HEK293T (cell line): Measurements from ENCODE around the gene MAPK13.

Source experiments
- BHLHE40 ChIP-seq: fragments of 450-650 bp; IDR thresholded peaks from 2 replicates; pipeline ENCODE4 v1.6.1; 2016; ENCODE audit warnings: mild to moderate bottlenecking, moderate library complexity, borderline replicate concordance
- CTBP1 ChIP-seq: fragments of 450-650 bp; IDR thresholded peaks from 2 replicates; pipeline ENCODE4 v1.6.1; 2016; ENCODE audit warnings: borderline replicate concordance
- ELF4 ChIP-seq: fragments of 450-650 bp; IDR thresholded peaks from 2 replicates; pipeline ENCODE4 v1.6.1; 2017; ENCODE audit warnings: antibody characterized with exemption
- FOXA1 ChIP-seq: fragments of 450-650 bp; IDR thresholded peaks from 2 replicates; pipeline ENCODE4 v1.6.1; 2016; ENCODE audit warnings: mild to moderate bottlenecking
- FOXK2 ChIP-seq: fragments of 450-650 bp; IDR thresholded peaks from 2 replicates; pipeline ENCODE4 v1.6.1; 2016; ENCODE audit warnings: mild to moderate bottlenecking
- FOXM1 ChIP-seq: fragments of 450-650 bp; IDR thresholded peaks from 2 replicates; pipeline ENCODE4 v1.6.1; 2017; ENCODE audit warnings: mild to moderate bottlenecking, borderline replicate concordance
- HDGF ChIP-seq: fragments of 450-650 bp; IDR thresholded peaks from 2 replicates; pipeline ENCODE4 v1.6.1; 2017; ENCODE audit warnings: antibody characterized with exemption, borderline replicate concordance
- NFRKB ChIP-seq: fragments of 450-650 bp; IDR thresholded peaks from 2 replicates; pipeline ENCODE4 v1.6.1; 2016; ENCODE audit warnings: mild to moderate bottlenecking, moderate library complexity
- SP1 ChIP-seq: fragments of 450-650 bp; IDR thresholded peaks from 2 replicates; pipeline ENCODE4 v1.6.1; 2017
- SUZ12 ChIP-seq: fragments of 450-650 bp; IDR thresholded peaks from 2 replicates; pipeline ENCODE4 v1.6.1; 2016; ENCODE audit warnings: mild to moderate bottlenecking
- TF ChIP-seq, protein P1 (sequence below): fragments of 450-650 bp; IDR thresholded peaks from 2 replicates; pipeline ENCODE4 v1.6.1; 2016

DNA sequence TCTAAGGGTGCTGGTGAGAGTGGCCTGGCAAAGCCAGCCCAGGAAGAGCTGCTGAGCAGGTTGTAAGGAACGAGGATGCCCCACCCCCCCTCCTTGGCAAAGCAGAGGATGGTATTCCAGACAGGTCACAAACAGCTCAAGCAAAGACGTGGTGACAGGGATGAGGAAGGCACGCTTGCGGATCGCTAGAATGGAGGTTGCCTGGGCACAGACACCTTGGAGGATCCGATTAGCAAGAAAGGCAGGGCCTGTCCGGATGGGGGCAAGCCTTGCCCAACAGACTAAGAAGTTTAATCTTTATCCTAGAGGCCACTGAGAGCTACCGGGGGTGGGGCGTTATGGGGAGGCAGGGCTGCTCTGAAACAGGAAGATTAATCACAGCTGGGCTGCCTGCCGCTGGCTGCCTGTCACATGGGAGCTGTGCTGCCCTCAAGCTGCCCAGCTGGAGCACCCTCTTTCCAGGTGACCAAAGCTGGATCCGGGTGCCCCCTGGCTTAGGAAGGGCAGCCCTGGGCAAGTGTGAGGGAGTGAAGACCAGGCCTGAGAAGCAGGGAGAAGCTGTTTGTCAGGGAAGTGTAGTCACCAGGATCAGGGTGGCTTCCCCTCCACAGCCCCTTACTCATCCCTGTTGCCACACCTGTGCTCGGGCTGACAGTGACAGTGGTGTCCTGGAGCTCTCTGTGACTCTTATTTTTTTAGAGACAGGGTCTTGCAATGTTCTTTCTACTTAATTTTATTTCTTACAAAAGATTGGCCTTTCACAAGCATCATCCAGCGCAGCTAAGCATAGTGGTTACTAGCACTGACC, 9.1 kb upstream of the MAPK13 start:
- TF ChIP-seq, protein P1, sequence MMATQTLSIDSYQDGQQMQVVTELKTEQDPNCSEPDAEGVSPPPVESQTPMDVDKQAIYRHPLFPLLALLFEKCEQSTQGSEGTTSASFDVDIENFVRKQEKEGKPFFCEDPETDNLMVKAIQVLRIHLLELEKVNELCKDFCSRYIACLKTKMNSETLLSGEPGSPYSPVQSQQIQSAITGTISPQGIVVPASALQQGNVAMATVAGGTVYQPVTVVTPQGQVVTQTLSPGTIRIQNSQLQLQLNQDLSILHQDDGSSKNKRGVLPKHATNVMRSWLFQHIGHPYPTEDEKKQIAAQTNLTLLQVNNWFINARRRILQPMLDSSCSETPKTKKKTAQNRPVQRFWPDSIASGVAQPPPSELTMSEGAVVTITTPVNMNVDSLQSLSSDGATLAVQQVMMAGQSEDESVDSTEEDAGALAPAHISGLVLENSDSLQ = no peak
- TF ChIP-seq FOXM1 = no peak
- TF ChIP-seq BHLHE40 = no peak
- no peak for TF ChIP-seq ELF4
- no peak for TF ChIP-seq CTBP1
- no peak for TF ChIP-seq NFRKB
- TF ChIP-seq SUZ12 = no peak
- no peak for TF ChIP-seq FOXA1
- no peak for TF ChIP-seq SP1
- no peak for TF ChIP-seq FOXK2
- TF ChIP-seq HDGF = no peak
